Measurements from ENCODE around the gene JPT2. TPM values are rescaled to one million over a fixed set of nuclear protein-coding genes. Genes with fewer than 3 reads are reported as not detected.

JPT2 gene
- total RNA-seq, 1 experiment from 2014 or later, result 113 TPM

DNA sequence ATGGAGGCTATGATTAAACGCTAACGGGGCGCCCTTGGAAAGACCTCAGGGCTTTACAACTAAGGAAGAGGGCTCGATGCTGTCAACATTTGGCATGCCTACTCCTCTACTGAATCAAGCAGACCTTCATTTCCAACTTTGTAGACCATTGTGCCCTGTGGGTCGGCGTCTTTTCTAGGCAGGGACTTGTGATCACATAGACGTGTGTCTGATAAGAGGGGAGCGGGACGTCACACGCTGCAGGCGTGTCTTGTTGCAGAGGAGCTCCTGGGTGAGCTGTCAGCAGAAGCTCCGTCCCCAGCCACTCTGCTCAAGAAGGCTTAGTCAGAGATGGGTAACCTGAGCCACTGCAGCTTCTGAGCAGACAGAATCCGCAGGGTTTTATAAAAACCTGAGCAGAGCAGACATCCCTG lies 30.7 kb downstream of the JPT2 start:
- no peaks in the 10 kb centered on the region for H3K27me3 ChIP-seq (ENCODE audit: insufficient read depth, low read length)
- POLR2A ChIA-PET, result no interaction called here
- no TSS peak for BruUV-seq (replicated peaks)
- RAD21 ChIA-PET (ENCODE audit: low non-redundant PET in 1 of 2, low total read pairs in 2 of 2, uncharacterized antibody in 2 of 2, unreplicated experiment in 2 of 2), result no interaction called here
- TF ChIP-seq TCF7L2 (IDR thresholded peaks at IDR 0.05; ENCODE audit: borderline replicate concordance, extremely low read depth, insufficient read depth, insufficient read length) (no peak), ZFX (IDR thresholded peaks at IDR 0.05) (no peak), FOSL1 (IDR thresholded peaks at IDR 0.05; ENCODE audit: low read depth) (no peak), SIN3A (IDR thresholded peaks at IDR 0.05; ENCODE audit: low read depth) (no peak), RAD21 (IDR thresholded peaks at IDR 0.05; ENCODE audit: low read depth) (no peak)
- TF ChIP-seq, protein P1, sequence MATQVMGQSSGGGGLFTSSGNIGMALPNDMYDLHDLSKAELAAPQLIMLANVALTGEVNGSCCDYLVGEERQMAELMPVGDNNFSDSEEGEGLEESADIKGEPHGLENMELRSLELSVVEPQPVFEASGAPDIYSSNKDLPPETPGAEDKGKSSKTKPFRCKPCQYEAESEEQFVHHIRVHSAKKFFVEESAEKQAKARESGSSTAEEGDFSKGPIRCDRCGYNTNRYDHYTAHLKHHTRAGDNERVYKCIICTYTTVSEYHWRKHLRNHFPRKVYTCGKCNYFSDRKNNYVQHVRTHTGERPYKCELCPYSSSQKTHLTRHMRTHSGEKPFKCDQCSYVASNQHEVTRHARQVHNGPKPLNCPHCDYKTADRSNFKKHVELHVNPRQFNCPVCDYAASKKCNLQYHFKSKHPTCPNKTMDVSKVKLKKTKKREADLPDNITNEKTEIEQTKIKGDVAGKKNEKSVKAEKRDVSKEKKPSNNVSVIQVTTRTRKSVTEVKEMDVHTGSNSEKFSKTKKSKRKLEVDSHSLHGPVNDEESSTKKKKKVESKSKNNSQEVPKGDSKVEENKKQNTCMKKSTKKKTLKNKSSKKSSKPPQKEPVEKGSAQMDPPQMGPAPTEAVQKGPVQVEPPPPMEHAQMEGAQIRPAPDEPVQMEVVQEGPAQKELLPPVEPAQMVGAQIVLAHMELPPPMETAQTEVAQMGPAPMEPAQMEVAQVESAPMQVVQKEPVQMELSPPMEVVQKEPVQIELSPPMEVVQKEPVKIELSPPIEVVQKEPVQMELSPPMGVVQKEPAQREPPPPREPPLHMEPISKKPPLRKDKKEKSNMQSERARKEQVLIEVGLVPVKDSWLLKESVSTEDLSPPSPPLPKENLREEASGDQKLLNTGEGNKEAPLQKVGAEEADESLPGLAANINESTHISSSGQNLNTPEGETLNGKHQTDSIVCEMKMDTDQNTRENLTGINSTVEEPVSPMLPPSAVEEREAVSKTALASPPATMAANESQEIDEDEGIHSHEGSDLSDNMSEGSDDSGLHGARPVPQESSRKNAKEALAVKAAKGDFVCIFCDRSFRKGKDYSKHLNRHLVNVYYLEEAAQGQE (IDR thresholded peaks at IDR 0.05; ENCODE audit: low read depth), result no peak
- H3K9me2 ChIP-seq (ENCODE audit: insufficient read depth), result no peaks in the 10 kb centered on the region
- peaks cover 11 to 20% of the 10 kb centered on the region in 2 experiments for H3K4me1 ChIP-seq (ENCODE audit: control insufficient read depth in 1 of 2, insufficient read depth in 2 of 2, low read length in 2 of 2)
- intact Hi-C loops (cut with micrococcal nuclease), result no loop called here
- no peak overlapping the region for H3K9ac ChIP-seq (ENCODE audit: low read length)
- H3K4me3 ChIP-seq (replicated peaks in 1 of 2; ENCODE audit: low read depth in 1 of 2, low read length in 2 of 2), result no peak overlapping the region
- no peak overlapping the region for H3K27ac ChIP-seq (ENCODE audit: low read depth, low read length)
- peaks cover 73% of the 10 kb centered on the region for H3K79me2 ChIP-seq (ENCODE audit: insufficient read depth, low read length)
- ATAC-seq, result no peak
- no peaks in the 10 kb centered on the region for H3K36me3 ChIP-seq (ENCODE audit: control insufficient read depth in 1 of 2, insufficient read depth in 2 of 2, low read length in 2 of 2)
- no peak overlapping the region for H2AFZ ChIP-seq (ENCODE audit: low read depth, low read length, poor library complexity, severe bottlenecking)
- no peaks in the 10 kb centered on the region for H3K9me3 ChIP-seq (ENCODE audit: control insufficient read depth in 1 of 2, insufficient read depth in 1 of 2, low read depth in 1 of 2, low read length in 2 of 2)
- H4K20me1 ChIP-seq (ENCODE audit: insufficient read depth), result peaks cover 3% of the 10 kb centered on the region; the same call in 1 of the 2 replicates
- CTCF ChIA-PET, result no interaction called here
- no peak for DNase-seq (ENCODE audit: low read depth, low spot score)
- H3K4me2 ChIP-seq (ENCODE audit: low read length), result no peak overlapping the region

DNA sequence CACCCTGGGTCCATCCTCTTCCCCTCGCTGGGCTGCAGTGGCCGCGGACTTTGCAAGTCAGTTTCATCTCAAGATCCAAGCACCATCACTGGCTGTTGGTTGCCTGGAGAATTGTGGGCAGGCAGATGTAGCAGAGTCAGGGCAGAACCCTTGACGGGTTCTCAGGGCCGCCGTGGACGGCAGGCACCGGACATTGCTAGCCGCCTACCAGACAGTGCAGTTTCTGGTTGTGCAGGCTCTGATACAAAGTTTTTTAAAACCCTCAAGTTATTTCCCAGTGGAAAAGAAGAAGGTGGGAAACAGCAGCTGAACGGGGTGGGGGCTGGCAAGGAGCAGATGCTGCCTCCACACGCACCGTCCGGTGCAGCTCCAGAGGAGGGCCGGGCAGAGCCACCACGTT lies 31.3 kb downstream of the JPT2 start:
- Histone ChIP-seq H3K27me3 (ENCODE audit: insufficient read depth, low read length) (no peaks in the 10 kb centered on the region), H4K20me1 (ENCODE audit: insufficient read depth) (peaks cover 3% of the 10 kb centered on the region; the same call in 1 of the 2 replicates), H3K4me3 (replicated peaks in 1 of 2; ENCODE audit: low read depth in 1 of 2, low read length in 2 of 2) (no peak overlapping the region)
- TF ChIP-seq, protein P2, sequence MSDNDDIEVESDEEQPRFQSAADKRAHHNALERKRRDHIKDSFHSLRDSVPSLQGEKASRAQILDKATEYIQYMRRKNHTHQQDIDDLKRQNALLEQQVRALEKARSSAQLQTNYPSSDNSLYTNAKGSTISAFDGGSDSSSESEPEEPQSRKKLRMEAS (IDR thresholded peaks at IDR 0.05), result no peak
- no peak for TF ChIP-seq EZH2phosphoT487 (IDR thresholded peaks at IDR 0.05; ENCODE audit: borderline replicate concordance)
- TF ChIP-seq RAD21 (IDR thresholded peaks at IDR 0.05; ENCODE audit: low read depth), result no peak
- TF ChIP-seq, protein P3, sequence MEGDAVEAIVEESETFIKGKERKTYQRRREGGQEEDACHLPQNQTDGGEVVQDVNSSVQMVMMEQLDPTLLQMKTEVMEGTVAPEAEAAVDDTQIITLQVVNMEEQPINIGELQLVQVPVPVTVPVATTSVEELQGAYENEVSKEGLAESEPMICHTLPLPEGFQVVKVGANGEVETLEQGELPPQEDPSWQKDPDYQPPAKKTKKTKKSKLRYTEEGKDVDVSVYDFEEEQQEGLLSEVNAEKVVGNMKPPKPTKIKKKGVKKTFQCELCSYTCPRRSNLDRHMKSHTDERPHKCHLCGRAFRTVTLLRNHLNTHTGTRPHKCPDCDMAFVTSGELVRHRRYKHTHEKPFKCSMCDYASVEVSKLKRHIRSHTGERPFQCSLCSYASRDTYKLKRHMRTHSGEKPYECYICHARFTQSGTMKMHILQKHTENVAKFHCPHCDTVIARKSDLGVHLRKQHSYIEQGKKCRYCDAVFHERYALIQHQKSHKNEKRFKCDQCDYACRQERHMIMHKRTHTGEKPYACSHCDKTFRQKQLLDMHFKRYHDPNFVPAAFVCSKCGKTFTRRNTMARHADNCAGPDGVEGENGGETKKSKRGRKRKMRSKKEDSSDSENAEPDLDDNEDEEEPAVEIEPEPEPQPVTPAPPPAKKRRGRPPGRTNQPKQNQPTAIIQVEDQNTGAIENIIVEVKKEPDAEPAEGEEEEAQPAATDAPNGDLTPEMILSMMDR (IDR thresholded peaks at IDR 0.05 in 2 of 3, conservative IDR thresholded peaks at IDR 0.05 in 1 of 3; ENCODE audit: borderline replicate concordance in 1 of 3, insufficient read depth in 1 of 3, low read depth in 2 of 3, low read length in 2 of 3), result no peak
- TF ChIP-seq CEBPB (IDR thresholded peaks at IDR 0.05; ENCODE audit: low read depth), result no peak
- no peak for TF ChIP-seq POLR2AphosphoS5 (IDR thresholded peaks at IDR 0.05; ENCODE audit: low read depth, low read length)
- TF ChIP-seq ZNF274 (IDR thresholded peaks at IDR 0.05; ENCODE audit: low read depth, low read length), result no peak
- no peak for TF ChIP-seq JUND (IDR thresholded peaks at IDR 0.05)
- TF ChIP-seq, protein P4, sequence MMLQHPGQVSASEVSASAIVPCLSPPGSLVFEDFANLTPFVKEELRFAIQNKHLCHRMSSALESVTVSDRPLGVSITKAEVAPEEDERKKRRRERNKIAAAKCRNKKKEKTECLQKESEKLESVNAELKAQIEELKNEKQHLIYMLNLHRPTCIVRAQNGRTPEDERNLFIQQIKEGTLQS (IDR thresholded peaks at IDR 0.05), result no peak
- TF ChIP-seq SRF (IDR thresholded peaks at IDR 0.05; ENCODE audit: low read depth), result no peak
- TF ChIP-seq EGR1 (IDR thresholded peaks at IDR 0.05; ENCODE audit: low read depth), result no peak
- no peak for TF ChIP-seq YY1 (IDR thresholded peaks at IDR 0.05; ENCODE audit: extremely low read depth, insufficient replicate concordance, low read depth, low read length)

More for the DNA sequence above, 31.3 kb downstream of the JPT2 start:
- no peak overlapping the region for H2AFZ ChIP-seq (ENCODE audit: low read depth, low read length, poor library complexity, severe bottlenecking)
- no peak overlapping the region for H3K4me2 ChIP-seq (ENCODE audit: low read length)
- no peaks in the 10 kb centered on the region for H3K9me3 ChIP-seq (ENCODE audit: control insufficient read depth in 1 of 2, insufficient read depth in 1 of 2, low read depth in 1 of 2, low read length in 2 of 2)
- ATAC-seq (no peak), DNase-seq (ENCODE audit: low read depth, low spot score) (no peak)
- peaks cover 11 to 19% of the 10 kb centered on the region in 2 experiments for H3K4me1 ChIP-seq (ENCODE audit: control insufficient read depth in 1 of 2, insufficient read depth in 2 of 2, low read length in 2 of 2)
- intact Hi-C loops (cut with micrococcal nuclease), result no loop called here
- H3K9ac ChIP-seq (ENCODE audit: low read length), result no peak overlapping the region
- POLR2A ChIA-PET, result no interaction called here
- H3K79me2 ChIP-seq (ENCODE audit: insufficient read depth, low read length), result peaks cover 78% of the 10 kb centered on the region
- RAD21 ChIA-PET (ENCODE audit: low non-redundant PET in 1 of 2, low total read pairs in 2 of 2, uncharacterized antibody in 2 of 2, unreplicated experiment in 2 of 2), result no interaction called here
- no peaks in the 10 kb centered on the region for H3K36me3 ChIP-seq (ENCODE audit: control insufficient read depth in 1 of 2, insufficient read depth in 2 of 2, low read length in 2 of 2)
- no peaks in the 10 kb centered on the region for H3K9me2 ChIP-seq (ENCODE audit: insufficient read depth)
- CTCF ChIA-PET, result no interaction called here
- H3K27ac ChIP-seq (ENCODE audit: low read depth, low read length), result no peak overlapping the region
- no TSS peak for BruUV-seq (replicated peaks)

All from HCT116 (cell line).